Endothelial cell of umbilical vein (primary cell): Measurements from ENCODE around the gene DMXL2. TPM values are rescaled to one million over a fixed set of nuclear protein-coding genes. Genes with fewer than 3 reads are reported as not detected.

Experiments used
- Bru-seq: library from RNA; stranded (reverse); fragments of 400-500 nt; gene quantifications from one replicate; lab custom pipeline; 2021; lab: Mats Ljungman, UMichigan
- BruChase-seq, 2 experiments: library from RNA; stranded (reverse); fragments of 400-500 nt; gene quantifications; one replicate each; lab custom pipeline; 2021; lab: Mats Ljungman, UMichigan
- BruUV-seq: library from RNA; stranded (reverse); fragments of 400-500 nt; replicated peaks from 2 replicates; lab custom pipeline; 2021; lab: Mats Ljungman, UMichigan
- CTCF ChIA-PET: fragments of 300-600, 350-600 bp; sonication (Branson Sonifier 250); formaldehyde crosslinking; loops from one replicate; lab custom pipeline; 2021; ENCODE audit warnings: antibody characterized with exemption, inconsistent platforms; lab: Charles Lee
- POLR2A ChIA-PET: fragments of 300-600, 350-600 bp; sonication (Branson Sonifier 250); formaldehyde crosslinking; loops from one replicate; lab custom pipeline; 2021; ENCODE audit warnings: antibody characterized with exemption, inconsistent platforms; lab: Charles Lee
- DNase-seq: peaks from one replicate; pipeline ENCODE4 v3.0.0-alpha.2; 2011; ENCODE audit warnings: low read depth, low spot score
- FAIRE-seq: peaks from 2 replicates; lab custom pipeline; 2011; peaks lifted over from hg19 to GRCh38; lab: Jason Lieb, UNC
- H2AFZ ChIP-seq: 2 replicates; pipeline ENCODE4 v1.6.0; 2012; ENCODE audit warnings: low read depth, low read length, control low read depth, inconsistent platforms
- H3K27ac ChIP-seq: 2 replicates; pipeline ENCODE4 v1.5.1; 2011; ENCODE audit warnings: low read depth, mild to moderate bottlenecking, control low read depth, low read length, moderate library complexity; ENCODE audit not compliant: insufficient read depth
- H3K27me3 ChIP-seq, 2 experiments: 2 replicates each; pipeline versions ENCODE4 v1.6.0 to v1.6.1; 2011; ENCODE audit warnings: low read length in 2 of 2, mixed read lengths in 1 of 2; ENCODE audit not compliant: control insufficient read depth in 2 of 2, insufficient read depth in 2 of 2
- H3K36me3 ChIP-seq, 2 experiments: 2 replicates in 1 of 2; 3 replicates in 1 of 2; pipeline ENCODE4 v1.5.1; 2011; ENCODE audit warnings: low read length in 2 of 2, mild to moderate bottlenecking in 1 of 2, moderate library complexity in 1 of 2; ENCODE audit not compliant: control insufficient read depth in 2 of 2, insufficient read depth in 2 of 2; ENCODE audit errors: extremely low read depth in 1 of 2
- H3K4me1 ChIP-seq: 3 replicates; pipeline ENCODE4 v1.5.1; 2011; ENCODE audit warnings: mild to moderate bottlenecking, low read length; ENCODE audit not compliant: control insufficient read depth, insufficient read depth; ENCODE audit errors: extremely low read depth
- H3K4me2 ChIP-seq: 2 replicates; pipeline ENCODE4 v1.6.1; 2011; ENCODE audit warnings: low read length, control low read depth, mixed read lengths; ENCODE audit not compliant: insufficient read depth
- H3K4me3 ChIP-seq, 3 experiments: fragments of 200-600 bp in 1 of 3; sonication (generic), shearing (Covaris generic) in 1 of 3; replicated peaks in 1 of 3; 2 replicates each; pipeline ENCODE4 v1.5.1; 2011 to 2016; ENCODE audit warnings: control low read depth in 3 of 3, low read length in 3 of 3, mild to moderate bottlenecking in 2 of 3, inconsistent platforms in 1 of 3, low read depth in 1 of 3, moderate library complexity in 1 of 3; ENCODE audit not compliant: insufficient read depth in 1 of 3
- H3K79me2 ChIP-seq: 2 replicates; pipeline ENCODE4 v1.6.0; 2012; ENCODE audit warnings: low read length, inconsistent platforms; ENCODE audit not compliant: control insufficient read depth, insufficient read depth
- H3K9ac ChIP-seq: replicated peaks from 2 replicates; pipeline ENCODE3; 2011; ENCODE audit warnings: low read length, control low read depth; ENCODE audit not compliant: insufficient read depth; ENCODE audit errors: extremely low read depth
- H3K9me1 ChIP-seq: replicated peaks from 3 replicates; pipeline ENCODE4 v1.6.0; 2011; ENCODE audit warnings: mild to moderate bottlenecking, low read length; ENCODE audit not compliant: control insufficient read depth, insufficient read depth; ENCODE audit errors: extremely low read depth
- H3K9me3 ChIP-seq: replicated peaks from 2 replicates; pipeline ENCODE4 v1.5.1; 2012; ENCODE audit warnings: low read length, inconsistent platforms; ENCODE audit not compliant: control insufficient read depth, insufficient read depth
- H4K20me1 ChIP-seq: replicated peaks from 2 replicates; pipeline ENCODE3; 2011; ENCODE audit warnings: mild to moderate bottlenecking, low read length; ENCODE audit not compliant: control insufficient read depth, insufficient read depth; ENCODE audit errors: extremely low read depth
- EZH2 ChIP-seq: IDR thresholded peaks from 2 replicates; pipeline ENCODE4 v1.6.1; 2012; ENCODE audit warnings: borderline replicate concordance, low read depth, mild to moderate bottlenecking, moderate library complexity, low read length, inconsistent platforms; ENCODE audit not compliant: severe bottlenecking
- FOS ChIP-seq: IDR thresholded peaks from 2 replicates; pipeline ENCODE4 v1.6.1; 2011; ENCODE audit warnings: mild to moderate bottlenecking, low read length, moderate library complexity, borderline replicate concordance; ENCODE audit not compliant: insufficient read depth
- GATA2 ChIP-seq: IDR thresholded peaks from 2 replicates; pipeline ENCODE4 v1.7.0; 2011; ENCODE audit warnings: low read depth, mild to moderate bottlenecking, moderate library complexity, mixed read lengths, low read length; ENCODE audit not compliant: insufficient read length, insufficient read depth
- JUN ChIP-seq: IDR thresholded peaks from 2 replicates; pipeline ENCODE4 v1.6.1; 2011; ENCODE audit warnings: borderline replicate concordance, low read depth; ENCODE audit not compliant: insufficient read length, insufficient read depth
- MYC ChIP-seq: IDR thresholded peaks from one replicate; pipeline ENCODE4 v1.6.1; 2011; ENCODE audit warnings: mild to moderate bottlenecking, low read depth, low read length
- POLR2A ChIP-seq: IDR thresholded peaks from 2 replicates; pipeline ENCODE4 v1.6.1; 2012; ENCODE audit warnings: low read depth, mild to moderate bottlenecking, control low read depth, low read length
- dilution Hi-C: fragments of 300-500 bp; cut with MboI; formaldehyde crosslinking; loops from one replicate; pipeline ENCODE4 v1.15.0; 2019; ENCODE audit warnings: low sequenced_read_pairs; ENCODE audit not compliant: extremely low pct_ligation_motif_present
- intact Hi-C: fragments of 100-400 bp; cut with micrococcal nuclease; formaldehyde crosslinking; loops from one replicate; pipeline ENCODE4 v1.10.0; 2022
- long read RNA-seq: library from polyadenylated mRNA; stranded (forward); transcript quantifications from one replicate; pipeline ENCODE4 v2.0.0, GENCODE V29; 2021
- polyA minus RNA-seq, 3 experiments: library from RNA; depleted of rRNA, polyadenylated mRNA; stranded (reverse); fragments of >200 nt; gene quantifications; 1 replicate in 1 of 3; 2 replicates in 2 of 3; pipeline ENCODE4 v1.2.3, GENCODE V29; 2011
- polyA plus RNA-seq, 4 experiments: library from polyadenylated mRNA; depleted of rRNA in 3 of 4; stranded (reverse) in 3 of 4; unstranded in 1 of 4; fragments of >200 nt; gene quantifications; 2 replicates each; pipeline versions ENCODE4 v1.2.1 to v1.2.3, GENCODE V29; 2011 to 2012; ENCODE audit warnings: missing spikeins in 1 of 4
- total RNA-seq: library from RNA; stranded (reverse); gene quantifications from 2 replicates; pipeline ENCODE4 v1.2.3, GENCODE V29; 2021
- TF ChIP-seq, protein P1 (sequence below): IDR thresholded peaks from 2 replicates; pipeline ENCODE4 v1.6.1; 2011; ENCODE audit not compliant: insufficient read depth, insufficient read length
- TF ChIP-seq, protein P2 (sequence below), 2 donors: IDR thresholded peaks; 1 replicate in 1 of 2; 2 replicates in 1 of 2; pipeline ENCODE4 v1.5.1; 2011; ENCODE audit warnings: low read length in 2 of 2, mild to moderate bottlenecking in 2 of 2, moderate library complexity in 2 of 2, control low read depth in 1 of 2, inconsistent platforms in 1 of 2, low read depth in 1 of 2; ENCODE audit not compliant: insufficient read depth in 1 of 2; ENCODE audit errors: extremely low read depth in 1 of 2

DMXL2 gene
- total RNA-seq (9.7 and 10.8 TPM in 2 replicates), polyA plus RNA-seq (5.3 and 6.3 TPM in 2 replicates), polyA minus RNA-seq (18.7 and 20.1 TPM in 2 replicates), Bru-seq, nascent RNA (percentile 57 among the genes with signal in this experiment), BruChase-seq, experiment 1, labeled RNA remaining after a 6-hour chase (percentile 48 among the genes with signal in this experiment), BruChase-seq, experiment 2, labeled RNA remaining after a 2-hour chase (percentile 60 among the genes with signal in this experiment)
- polyA plus RNA-seq (2011; cell fraction: cytosol; rRNA removed) = 3.5 and 4.5 TPM in 2 replicates
- 32.6 and 44.5 TPM in 2 replicates for polyA plus RNA-seq (2011; cell fraction: nucleus; rRNA removed)
- 4.5 and 8.9 TPM in 2 replicates for polyA plus RNA-seq (2012)
- 10.0 TPM for polyA minus RNA-seq (2011; cell fraction: cytosol; rRNA and poly(A)+ RNA removed)
- polyA minus RNA-seq (2011; cell fraction: nucleus; rRNA and poly(A)+ RNA removed) = 23.4 and 38.4 TPM in 2 replicates
- long read RNA-seq, partial matches to known transcripts = 1 of 3 reads
- long read RNA-seq, other reads (novel, unspliced or antisense) = 2 of 3 reads

GRCh38 chr15:51622604-51623370 is at the start of gene DMXL2:
DMXL2 (minus strand) TSS chr15:51622771; CDS start chr15:51622545, 226 bp downstream.
- FAIRE-seq (no peak), DNase-seq (peak; percentile 85)
- Histone ChIP-seq H3K4me1 (peaks cover 6% of the 10 kb centered on the region), H3K9ac (peak within 1 kb of the TSS; percentile 43), H3K9me1 (no peaks in the 10 kb centered on the region), H3K27me3 (peaks cover 2 to 3% of the 10 kb centered on the region in 2 experiments), H3K9me3 (no peaks in the 10 kb centered on the region), H4K20me1 (no peaks in the 10 kb centered on the region), H2AFZ (peak within 1 kb of the TSS; percentile 89), H3K79me2 (no peaks in the 10 kb centered on the region), H3K4me2 (peak within 1 kb of the TSS; percentile 92), H3K27ac (no peak within 1 kb of the TSS), H3K36me3 (no peaks in the 10 kb centered on the region), H3K4me3 (peak within 1 kb of the TSS; percentile 39 to 81 (median 66))
- CTCF ChIA-PET = interaction anchor here (0.6 to 4.2 kb wide), 9 partner anchors 9 to 283 kb away, joined by 3 to 40 read pairs (median 5); partner anchors contain the start of gene SCG3
- intact Hi-C loops = loop anchor here (2.0 kb wide), 1 partner anchor 86 kb away; no protein-coding TSS in a partner anchor
- dilution Hi-C loops = no loop called here
- POLR2A ChIA-PET = no interaction called here
- TF ChIP-seq, protein P1, sequence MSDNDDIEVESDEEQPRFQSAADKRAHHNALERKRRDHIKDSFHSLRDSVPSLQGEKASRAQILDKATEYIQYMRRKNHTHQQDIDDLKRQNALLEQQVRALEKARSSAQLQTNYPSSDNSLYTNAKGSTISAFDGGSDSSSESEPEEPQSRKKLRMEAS = no peak
- TF ChIP-seq, protein P2, sequence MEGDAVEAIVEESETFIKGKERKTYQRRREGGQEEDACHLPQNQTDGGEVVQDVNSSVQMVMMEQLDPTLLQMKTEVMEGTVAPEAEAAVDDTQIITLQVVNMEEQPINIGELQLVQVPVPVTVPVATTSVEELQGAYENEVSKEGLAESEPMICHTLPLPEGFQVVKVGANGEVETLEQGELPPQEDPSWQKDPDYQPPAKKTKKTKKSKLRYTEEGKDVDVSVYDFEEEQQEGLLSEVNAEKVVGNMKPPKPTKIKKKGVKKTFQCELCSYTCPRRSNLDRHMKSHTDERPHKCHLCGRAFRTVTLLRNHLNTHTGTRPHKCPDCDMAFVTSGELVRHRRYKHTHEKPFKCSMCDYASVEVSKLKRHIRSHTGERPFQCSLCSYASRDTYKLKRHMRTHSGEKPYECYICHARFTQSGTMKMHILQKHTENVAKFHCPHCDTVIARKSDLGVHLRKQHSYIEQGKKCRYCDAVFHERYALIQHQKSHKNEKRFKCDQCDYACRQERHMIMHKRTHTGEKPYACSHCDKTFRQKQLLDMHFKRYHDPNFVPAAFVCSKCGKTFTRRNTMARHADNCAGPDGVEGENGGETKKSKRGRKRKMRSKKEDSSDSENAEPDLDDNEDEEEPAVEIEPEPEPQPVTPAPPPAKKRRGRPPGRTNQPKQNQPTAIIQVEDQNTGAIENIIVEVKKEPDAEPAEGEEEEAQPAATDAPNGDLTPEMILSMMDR (IDR thresholded peaks at IDR 0.05; ENCODE audit: extremely low read depth in 1 of 2, insufficient read depth in 1 of 2, low read depth in 1 of 2, low read length in 2 of 2) = no peak
- TF ChIP-seq MYC (no peak), GATA2 (no peak), JUN (no peak), EZH2 (no peak), FOS (peak; percentile 36), POLR2A (no peak)
- BruUV-seq = no TSS peak
